Measurements from ENCODE around the gene ATAD5. TPM values are rescaled to one million over a fixed set of nuclear protein-coding genes. Genes with fewer than 3 reads are reported as not detected.

ATAD5 gene
- polyA plus RNA-seq, 3 donors, result 5.5 to 9.6 (median 8.6) TPM

GRCh38 chr17:30942308-30943079 is 110.7 kb downstream of the ATAD5 start:
- DNase-seq, result no peak

Other genes starting within 250 kb of the ATAD5 start
- gene CRLF3, start 7.3 kb upstream of the ATAD5 start, polyA plus RNA-seq (ENCODE audit: insufficient read length in 3 of 3), result 10 to 100 TPM; 11.2 to 27.8 (median 25.2) TPM
- 10 to 100 TPM; 18.1 to 28.0 (median 27.4) TPM for gene TEFM, start 74.3 kb downstream of the ATAD5 start, polyA plus RNA-seq (ENCODE audit: insufficient read length in 3 of 3)
- gene ADAP2, start 90.0 kb downstream of the ATAD5 start, polyA plus RNA-seq (ENCODE audit: insufficient read length in 3 of 3), result 1 to 10 TPM; 3.0 to 3.7 (median 3.1) TPM
- gene RNF135, start 139.1 kb downstream of the ATAD5 start, polyA plus RNA-seq (ENCODE audit: insufficient read length in 3 of 3), result 10 to 100 TPM; 18.3 to 21.5 (median 21.4) TPM

Data from renal pelvis (tissue), 4 donors.